ACHN (cell line): ENCODE results near the gene HOXC9.
A peak's percentile ranks its signal among the peaks of the same experiment; 100 is the strongest.

ENCODE experiments used
- DNase-seq: peaks from one replicate; pipeline ENCODE4 v3.0.0-alpha.2; 2015
- in situ Hi-C: cut with HindIII; loops from 2 replicates; pipeline ENCODE4 v1.10.0; 2017; ENCODE audit warnings: low sequenced_read_pairs, low pct_ligation_motif_present, low pct_unique_long_range_greater_than_20kb

Gene HOXC9

DNA sequence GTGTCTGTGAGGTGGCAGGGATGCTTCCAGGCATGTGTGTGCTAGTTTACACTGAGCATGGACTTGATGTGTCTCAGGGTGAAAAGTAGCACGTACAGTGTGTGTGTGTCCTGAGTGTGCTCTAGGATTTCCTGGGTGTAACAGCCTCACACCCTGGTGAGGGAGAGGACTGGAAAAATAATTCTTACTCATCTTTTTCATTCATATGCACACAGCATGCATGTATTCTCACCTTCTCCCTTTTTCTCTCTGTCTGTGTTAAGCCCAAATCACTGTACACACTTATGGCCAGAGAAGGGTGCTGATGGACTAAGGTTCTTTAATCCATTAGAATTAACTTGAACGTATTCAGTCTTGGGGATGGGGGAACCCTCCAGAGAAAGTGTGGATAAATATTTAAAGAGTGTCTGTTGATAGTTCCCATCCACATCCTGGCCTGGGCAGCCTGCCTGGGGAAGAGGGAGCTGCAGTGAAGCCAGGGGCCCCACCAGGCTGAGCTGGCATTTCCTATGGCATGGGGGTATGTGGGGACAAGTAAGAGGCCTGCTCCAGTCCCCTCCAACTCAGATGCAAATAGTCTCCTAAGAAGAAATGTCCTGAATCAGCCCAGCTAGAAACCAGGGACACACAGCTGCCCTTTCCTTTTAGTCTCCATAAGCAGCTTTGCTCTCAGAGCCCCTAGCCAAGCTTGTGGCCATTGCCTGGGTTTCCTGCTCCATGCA, 7.7 kb downstream of the HOXC9 start:
- DNase-seq, result no peak
- in situ Hi-C loops, result no loop called here

DNA sequence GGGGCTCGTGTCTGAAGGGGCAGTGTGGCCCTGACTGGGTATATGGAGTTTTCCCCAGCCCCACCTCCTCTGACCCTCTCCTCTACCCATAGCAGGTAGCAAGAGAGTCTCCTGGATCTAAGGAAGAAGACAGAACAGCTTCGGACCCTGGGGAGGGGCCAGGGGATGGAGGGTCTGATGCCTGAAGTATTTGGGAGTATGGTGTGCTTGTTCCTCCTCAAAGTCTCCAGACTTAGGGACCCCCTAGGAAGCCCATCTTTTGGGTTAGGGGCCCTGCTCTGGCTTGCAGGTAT, 8.2 kb downstream of the HOXC9 start:
- in situ Hi-C loops, result no loop called here

DNA sequence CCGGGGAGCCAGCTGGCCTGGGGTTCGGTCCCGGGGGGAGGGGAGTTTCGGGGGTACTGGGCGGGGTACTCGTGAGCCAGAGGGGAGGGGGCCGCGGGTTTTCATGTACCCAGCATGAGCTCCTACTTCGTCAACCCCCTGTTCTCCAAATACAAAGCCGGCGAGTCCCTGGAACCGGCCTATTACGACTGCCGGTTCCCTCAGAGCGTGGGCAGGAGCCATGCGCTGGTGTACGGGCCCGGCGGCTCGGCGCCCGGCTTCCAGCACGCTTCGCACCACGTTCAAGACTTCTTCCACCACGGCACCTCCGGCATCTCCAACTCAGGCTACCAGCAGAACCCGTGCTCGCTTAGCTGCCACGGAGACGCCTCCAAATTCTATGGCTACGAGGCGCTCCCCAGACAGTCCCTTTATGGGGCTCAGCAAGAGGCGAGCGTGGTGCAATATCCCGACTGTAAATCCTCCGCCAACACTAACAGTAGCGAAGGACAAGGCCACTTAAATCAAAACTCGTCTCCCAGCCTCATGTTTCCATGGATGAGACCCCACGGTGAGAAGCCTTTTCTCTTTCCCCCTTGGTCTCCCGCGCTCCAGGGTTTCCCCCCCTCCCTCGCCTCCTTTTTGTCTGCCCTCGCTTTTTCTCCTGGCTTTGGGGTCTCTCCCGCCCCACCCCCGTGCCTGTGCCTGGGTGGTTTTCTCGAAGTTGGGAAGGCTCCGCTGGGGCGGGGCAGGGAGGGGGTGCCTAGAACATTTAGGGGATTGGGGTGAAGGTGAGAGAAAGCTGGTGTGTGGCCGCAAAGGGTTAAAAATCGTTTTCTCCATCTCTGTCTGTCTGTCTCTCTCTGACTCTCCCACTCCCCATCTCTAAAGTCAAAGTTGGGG, 9.5 kb downstream of the HOXC9 start:
- DNase-seq, result peak; percentile 37
- in situ Hi-C loops, result no loop called here

More for the DNA sequence above, 8.2 kb downstream of the HOXC9 start:
- no peak for DNase-seq

DNA sequence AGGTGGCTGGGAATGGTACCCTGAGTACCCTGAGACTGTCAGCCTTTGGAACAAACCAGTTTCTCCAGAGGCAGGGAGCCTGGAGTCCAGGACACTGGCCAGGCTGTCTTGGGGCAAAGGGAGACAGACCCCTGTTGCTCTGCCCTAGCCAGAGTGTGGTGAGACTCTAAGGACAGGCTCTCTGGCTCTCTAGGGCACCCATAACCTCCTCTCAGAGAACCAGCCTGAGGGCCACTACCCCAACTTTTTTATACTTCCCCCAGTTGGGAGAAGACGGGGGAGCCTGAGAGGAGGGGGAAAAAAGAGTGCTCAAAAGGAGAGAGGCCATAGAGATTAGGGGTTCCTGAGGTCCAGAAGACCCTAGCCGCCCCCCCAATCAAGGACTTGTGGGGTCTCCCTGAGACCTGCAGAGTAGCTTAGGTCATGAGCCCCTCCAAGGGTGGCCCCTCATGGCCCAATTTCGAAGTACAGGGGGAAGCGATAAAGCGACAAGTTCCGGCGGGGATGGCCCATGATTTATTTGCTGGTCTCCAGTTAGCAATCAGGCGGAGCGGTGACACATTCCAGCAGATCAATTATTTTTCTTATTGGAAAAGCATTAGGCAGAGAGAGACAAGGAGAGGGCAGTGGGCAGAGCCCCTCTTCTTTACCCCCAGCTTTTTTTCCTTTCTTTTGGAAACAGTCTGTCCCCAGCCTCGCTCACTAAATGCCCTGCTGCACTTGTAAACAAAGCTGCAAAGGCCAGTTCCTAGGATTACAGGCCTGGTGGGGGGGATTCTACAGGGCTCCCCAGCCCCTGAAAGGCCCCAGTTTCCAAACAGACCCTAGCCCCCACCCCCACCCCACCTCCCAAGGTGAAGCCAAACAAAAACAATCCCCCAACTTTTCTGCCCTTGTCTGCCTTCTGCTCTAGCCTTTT, 10.4 kb downstream of the HOXC9 start:
- in situ Hi-C loops, result no loop called here
- no peak for DNase-seq

DNA sequence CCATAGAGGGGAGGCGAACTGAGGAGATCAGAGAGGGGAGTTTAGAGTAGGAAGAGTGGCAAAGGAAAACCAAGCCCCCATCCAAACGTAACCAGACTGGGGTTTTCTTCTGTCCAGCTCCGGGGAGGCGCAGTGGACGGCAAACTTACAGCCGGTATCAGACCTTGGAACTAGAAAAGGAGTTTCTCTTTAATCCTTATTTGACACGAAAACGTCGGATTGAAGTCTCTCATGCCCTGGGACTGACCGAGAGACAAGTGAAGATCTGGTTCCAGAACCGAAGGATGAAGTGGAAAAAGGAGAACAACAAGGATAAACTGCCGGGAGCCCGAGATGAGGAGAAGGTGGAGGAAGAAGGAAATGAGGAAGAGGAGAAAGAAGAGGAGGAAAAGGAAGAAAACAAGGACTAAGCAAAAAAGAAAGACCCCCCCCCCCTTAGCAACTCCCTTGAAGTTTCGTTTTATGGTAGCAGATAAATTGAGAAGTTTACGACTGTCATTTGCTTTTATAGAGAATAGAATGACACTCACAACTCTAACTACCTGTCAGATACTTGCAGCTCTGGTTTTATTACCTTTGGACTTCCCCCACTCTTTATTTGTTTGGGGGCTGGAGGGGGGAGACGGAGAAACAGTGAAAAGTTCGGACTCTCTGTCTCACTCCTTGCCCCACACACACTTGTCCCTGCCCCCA, 11.2 kb downstream of the HOXC9 start:
- DNase-seq, result no peak
- in situ Hi-C loops, result no loop called here

DNA sequence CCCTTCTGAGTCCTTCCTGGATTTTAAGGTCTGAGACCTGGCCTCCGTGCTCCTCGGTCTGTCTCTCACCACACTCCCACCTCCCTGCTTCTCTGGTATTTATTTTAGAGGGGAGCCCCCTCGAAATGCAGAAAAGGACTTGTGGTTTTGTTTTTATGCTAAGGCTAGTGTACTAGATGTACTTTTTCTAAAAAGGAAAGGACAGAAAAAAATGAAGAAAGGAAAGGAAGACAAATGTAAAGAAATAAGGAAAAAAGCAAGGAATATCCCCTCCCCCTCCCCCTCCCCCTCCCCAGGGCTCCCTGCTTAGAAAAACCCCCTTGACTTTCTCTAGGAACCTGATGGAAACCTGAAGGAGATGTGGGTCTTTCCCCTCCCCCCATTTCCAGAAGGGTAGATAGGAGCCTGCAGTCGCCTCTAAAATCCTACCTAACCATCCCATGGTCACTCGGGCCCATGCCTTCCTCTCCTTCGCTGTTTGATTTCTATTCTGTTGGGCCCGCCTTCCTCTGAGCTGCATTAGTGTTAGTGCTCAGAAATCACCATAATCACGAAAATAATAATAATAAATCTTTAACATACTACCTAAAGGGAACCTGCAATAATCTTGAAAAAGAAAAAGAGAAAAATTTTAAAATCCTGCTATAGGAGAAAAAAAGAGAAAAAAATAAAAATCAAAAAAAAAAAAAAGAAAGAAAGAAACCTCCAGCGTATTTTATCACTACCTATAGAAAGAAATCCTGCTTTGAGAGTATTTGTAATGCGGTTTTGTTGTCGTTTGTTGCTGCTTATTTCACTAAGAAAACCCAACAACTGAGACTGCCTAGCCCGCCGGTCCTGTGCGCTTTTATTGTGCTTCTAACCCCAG, 11.9 kb downstream of the HOXC9 start:
- DNase-seq, result no peak
- in situ Hi-C loops, result no loop called here

DNA sequence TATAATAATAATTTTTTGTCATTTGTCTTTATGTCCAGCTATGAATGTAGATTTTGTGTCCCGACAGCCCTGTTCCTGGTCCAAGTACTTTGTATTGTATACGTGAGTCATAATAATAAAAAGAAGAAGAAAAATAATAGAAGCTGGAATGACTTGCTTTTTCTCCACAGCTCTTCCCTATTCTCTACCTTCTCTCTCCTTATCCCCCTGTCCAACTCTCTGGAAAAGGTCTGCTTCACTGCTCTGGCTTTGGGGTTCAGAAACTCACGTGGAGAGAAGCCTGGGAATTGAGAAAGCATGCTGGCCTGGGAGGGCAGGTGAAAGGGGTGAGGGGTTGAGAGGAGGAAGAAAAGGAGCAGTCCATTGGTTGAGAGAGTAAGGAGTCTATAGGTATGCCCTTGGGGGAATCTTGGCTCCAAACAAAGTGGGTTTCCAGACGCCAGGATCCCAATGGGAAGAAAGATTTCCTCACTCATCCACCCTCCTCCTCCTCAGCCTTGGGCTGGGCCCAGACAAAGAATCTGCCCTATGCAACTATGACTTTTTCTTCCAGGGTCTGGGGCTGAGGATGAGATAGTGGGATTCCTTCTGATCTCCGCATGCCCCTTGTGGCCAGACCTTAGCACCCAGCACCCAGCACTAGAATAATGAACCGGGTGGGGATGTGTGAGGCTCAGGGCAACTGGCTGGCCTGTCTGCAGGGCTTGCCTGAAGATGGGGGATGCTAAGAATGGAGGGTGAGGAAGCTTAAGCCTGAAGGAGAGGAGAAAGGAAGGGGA, 12.9 kb downstream of the HOXC9 start:
- in situ Hi-C loops, result no loop called here
- DNase-seq, result peak; percentile 19

DNA sequence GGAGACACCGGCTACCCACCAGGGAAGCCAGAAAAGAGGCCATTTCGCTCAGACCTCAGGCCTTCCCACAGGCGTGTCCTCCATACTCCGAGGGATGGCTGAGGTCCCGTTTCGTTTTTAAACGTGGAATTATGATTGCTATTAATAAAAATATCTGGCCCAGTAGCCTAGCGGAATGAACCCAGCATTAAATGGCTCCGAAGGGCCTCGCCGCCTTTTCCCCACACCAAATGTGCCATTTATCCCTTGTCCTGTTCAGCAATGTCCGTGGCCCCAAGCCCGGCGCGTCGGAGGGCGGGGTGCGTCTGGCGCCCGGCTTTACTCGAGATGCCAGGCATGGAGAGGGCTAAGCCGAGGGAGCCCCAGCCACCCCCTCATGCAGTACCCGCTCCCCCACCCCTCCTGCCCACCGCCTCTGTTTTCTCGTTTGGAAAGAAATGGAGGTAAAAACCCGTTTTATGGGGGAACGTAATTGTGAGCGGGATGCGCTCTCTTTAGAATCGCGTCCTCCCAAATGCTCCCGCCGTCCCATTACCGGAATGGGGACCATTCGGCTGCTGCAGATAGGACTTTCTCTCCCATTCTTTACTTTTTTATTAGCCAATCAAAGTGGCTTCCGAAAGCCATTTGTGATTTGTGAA, 14.5 kb downstream of the HOXC9 start:
- DNase-seq, result no peak
- in situ Hi-C loops, result no loop called here

DNA sequence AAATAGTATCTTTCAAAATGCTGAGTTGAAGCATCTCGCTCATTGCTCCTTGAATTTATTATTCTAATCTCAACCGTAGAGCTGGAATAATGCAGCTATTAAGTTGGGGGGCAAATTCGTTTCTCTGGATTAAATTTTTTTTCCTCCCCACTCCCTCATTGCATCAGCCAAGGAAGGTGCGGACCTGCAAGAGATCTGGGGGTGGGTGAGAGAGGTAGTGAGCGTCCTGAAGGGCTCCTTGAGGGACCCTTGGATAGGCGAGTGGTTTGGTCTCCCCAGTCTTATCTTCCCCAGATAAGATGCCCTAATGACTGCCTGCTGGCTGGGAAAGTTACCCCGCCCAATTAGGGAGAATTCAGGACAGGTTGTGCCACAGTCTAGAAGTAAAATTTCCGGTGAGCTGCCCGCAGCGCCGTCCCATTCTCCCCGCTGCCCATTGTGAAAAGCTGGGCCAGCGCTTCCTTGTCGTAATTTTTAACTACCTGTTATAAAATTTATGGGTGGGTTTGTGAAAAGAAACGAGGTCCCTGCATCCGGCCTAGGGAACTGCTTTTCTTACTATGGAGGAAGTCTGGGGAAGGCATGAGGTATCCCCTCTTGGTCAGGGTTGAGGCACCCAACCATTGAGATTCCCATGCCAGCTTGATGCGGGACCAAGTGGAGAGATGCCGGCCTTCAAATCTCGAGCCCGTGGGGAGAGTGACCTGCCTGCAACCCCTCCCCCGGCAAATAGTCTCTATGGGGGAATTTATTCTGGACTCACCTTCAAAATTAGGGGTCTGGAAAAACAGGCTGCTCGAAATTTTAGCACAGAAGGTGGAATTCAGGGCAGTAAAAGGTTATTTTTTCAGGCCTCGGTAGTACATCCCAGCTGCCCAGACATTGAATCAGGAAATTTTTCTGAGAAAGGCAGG, 15.3 kb downstream of the HOXC9 start:
- DNase-seq, result no peak
- in situ Hi-C loops, result no loop called here

DNA sequence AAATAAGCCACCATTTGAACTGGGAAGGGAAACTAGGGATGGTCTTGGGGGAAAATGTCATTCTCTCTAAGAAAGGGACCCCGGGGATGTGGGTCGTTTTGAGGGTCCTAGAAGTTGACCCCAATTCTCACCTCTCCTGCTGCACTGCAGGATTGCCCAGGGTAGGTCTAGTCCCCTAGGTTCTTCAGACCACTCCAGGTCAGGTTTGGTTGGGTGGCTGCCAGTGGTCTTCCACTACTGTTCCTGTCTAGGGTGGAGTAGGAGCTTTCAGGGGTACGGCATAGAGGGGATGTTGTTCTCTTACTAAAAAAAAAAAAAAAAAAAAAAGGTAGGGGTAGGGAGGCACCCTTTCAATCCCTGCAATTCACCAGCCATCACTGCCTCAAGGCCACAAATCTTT, 16.1 kb downstream of the HOXC9 start:
- in situ Hi-C loops, result no loop called here

DNA sequence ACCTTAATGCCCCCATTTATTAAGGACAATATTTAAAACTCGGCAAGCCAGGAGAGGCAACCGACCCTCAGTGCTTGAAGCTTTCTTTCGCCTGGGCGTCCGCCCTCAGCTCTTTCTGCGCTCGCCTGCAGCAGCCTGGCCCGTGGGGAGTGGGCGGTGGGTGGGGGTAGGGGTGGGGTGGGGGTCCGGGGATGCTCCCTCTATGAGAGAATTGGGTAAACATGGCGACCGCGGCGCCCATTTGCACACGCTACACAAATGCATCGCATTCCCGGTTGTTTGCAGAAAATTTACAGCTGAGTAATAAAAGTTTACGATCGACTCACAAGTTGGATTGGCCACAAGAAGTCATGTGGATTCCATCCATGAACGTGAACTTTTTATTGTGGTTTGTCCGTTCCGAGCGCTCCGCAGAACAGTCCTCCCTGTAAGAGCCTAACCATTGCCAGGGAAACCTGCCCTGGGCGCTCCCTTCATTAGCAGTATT, 16.6 kb downstream of the HOXC9 start:
- DNase-seq, result peak; percentile 94
- in situ Hi-C loops, result no loop called here

More for the DNA sequence above, 16.1 kb downstream of the HOXC9 start:
- DNase-seq, result no peak

DNA sequence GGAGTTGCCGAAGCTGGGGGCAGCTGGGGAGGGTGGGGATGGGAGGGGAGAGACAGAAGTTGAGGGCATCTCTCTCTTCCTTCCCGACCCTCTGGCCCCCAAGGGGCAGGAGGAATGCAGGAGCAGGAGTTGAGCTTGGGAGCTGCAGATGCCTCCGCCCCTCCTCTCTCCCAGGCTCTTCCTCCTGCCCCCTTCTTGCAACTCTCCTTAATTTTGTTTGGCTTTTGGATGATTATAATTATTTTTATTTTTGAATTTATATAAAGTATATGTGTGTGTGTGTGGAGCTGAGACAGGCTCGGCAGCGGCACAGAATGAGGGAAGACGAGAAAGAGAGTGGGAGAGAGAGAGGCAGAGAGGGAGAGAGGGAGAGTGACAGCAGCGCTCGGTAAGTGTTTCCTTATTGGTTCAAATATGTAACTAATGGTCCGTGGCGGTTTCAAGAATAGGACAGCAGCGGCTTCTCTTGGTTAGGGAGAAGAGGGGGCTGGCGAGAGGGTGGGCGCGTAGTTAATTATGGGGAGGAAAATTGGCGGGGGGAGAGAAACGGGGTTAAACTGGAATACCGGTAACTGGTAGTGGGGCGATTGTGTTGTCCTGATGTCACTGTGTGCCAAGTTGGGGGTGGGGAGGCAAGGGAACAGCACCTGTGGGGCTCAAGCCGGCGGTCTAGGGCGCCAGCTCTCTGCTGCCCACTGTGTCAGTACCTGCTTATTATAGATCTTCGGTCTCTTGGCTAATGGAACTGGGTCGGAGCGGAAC, 17.2 kb downstream of the HOXC9 start:
- peak; percentile 85 for DNase-seq

DNA sequence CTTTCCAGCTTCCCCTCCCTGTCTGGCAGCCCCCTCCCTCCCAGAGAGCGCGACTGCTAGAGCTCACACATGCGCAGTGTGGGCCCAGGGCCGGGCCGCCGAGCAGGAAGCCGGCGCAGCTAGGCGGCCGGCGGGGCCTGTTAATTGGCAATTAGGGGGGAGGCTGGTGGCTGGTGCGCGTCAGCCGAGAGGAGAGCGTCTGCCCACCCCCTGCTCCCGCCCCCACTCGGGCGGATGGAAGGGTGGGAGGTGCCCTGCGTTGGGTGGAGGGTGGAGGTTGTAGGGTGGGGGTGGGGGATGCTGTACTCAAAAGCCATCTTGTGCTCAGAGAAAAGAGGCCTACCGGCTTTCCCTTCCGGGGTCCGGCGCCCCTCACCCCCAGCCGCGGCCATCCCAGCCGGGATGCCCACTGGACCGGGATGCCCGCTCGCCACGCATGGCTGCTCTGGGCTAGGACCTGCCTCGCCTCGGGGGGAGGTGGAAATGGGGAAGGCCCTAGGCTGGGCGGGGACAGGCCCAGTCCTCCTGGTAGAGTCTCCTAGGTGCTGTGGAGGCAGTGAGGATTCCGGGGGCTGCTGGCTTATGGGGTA, 18.0 kb downstream of the HOXC9 start:
- DNase-seq, result peak; percentile 99
- in situ Hi-C loops, result no loop called here

More for the DNA sequence above, 17.2 kb downstream of the HOXC9 start:
- in situ Hi-C loops, result no loop called here

DNA sequence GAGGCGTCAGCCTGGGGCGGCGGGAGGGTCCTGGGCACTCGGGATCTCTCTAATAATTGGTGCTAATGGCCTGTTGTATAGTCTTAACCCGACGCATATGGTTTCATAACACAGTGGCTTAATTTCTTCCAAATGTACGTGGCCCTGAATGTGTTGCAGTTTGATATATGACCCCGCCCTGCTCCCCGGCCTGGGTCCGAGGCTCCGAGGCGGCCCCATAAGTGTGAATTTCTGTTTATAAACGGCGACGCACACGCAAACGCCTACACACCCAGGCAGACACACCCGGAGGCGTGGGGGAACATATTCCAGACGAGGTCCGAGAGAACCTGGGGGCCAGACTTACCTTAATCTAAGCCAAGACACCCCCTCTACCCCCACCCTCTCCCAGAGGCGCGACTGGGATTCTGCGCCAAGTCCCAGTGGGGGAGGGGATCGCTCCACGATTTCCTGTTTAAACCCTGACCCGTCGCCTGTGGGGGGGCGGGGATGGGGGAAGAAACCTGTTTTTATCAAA, 18.6 kb downstream of the HOXC9 start:
- peak; percentile 60 for DNase-seq
- in situ Hi-C loops, result no loop called here
